Sigmoid colon (tissue), 4 donors: ENCODE data around the gene MT1A.

Experiments
- EP300 ChIP-seq, 4 donors: sonication (generic); formaldehyde crosslinking; IDR thresholded peaks; one replicate each; pipeline ENCODE4 v1.6.1; 2017; ENCODE audit warnings: antibody characterized with exemption in 4 of 4
- POLR2A ChIP-seq, 2 donors: fragments of 450-650 bp; IDR thresholded peaks; one replicate each; pipeline ENCODE4 v1.6.1; 2016; ENCODE audit warnings: antibody characterized with exemption in 2 of 2, mild to moderate bottlenecking in 2 of 2, moderate library complexity in 2 of 2
- TF ChIP-seq, protein P1 (sequence below), 4 experiments: fragments of 450-650 bp in 3 of 4; fragments of 200-600 bp in 1 of 4; IDR thresholded peaks; one replicate each; pipeline ENCODE4 v1.5.1; 2016 to 2019; ENCODE audit warnings: antibody characterized with exemption in 4 of 4, mild to moderate bottlenecking in 3 of 4, moderate library complexity in 2 of 4

DNA sequence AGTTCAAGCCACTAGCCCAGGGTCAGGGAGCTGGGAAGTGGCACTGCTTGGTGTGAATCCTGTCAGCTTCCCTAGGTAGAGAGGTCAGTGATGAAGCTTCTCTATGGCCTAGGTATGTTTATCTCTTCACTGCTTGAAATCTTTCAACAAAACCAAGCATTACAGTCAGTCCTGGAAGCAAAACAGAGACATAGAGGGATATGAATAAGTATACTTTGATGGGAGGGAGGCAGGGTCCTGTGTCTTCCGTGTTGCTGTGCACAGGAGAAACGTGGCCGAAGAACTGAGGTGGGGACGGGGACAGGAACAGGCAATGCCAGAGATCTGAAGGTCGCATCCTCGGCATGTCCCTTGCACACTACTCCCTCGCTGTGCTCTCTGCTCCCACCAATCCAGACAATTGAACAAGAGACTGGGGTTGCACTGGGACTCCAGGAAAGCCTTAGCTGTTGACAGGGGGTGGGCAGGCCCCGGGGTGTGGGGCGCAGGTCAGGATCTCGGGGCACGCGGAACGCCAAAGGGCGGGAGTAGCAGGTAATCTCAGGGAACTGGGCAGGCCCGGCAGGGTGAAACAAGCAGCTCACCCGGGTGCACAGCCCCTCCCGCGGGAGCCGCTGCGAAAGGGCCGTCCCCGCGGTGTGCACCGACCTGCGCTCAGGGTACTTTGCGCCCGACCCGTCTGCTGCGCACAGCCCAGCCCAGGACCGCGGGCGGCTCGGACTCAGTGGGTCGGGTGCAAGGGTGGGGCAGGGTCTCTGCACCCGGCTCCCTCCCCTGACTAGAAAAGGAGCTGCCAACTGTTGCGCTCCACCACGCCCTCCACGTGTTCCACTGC is 30.8 kb downstream of the MT1A start, which contains the start of gene MT1H:
- TF ChIP-seq, protein P1, sequence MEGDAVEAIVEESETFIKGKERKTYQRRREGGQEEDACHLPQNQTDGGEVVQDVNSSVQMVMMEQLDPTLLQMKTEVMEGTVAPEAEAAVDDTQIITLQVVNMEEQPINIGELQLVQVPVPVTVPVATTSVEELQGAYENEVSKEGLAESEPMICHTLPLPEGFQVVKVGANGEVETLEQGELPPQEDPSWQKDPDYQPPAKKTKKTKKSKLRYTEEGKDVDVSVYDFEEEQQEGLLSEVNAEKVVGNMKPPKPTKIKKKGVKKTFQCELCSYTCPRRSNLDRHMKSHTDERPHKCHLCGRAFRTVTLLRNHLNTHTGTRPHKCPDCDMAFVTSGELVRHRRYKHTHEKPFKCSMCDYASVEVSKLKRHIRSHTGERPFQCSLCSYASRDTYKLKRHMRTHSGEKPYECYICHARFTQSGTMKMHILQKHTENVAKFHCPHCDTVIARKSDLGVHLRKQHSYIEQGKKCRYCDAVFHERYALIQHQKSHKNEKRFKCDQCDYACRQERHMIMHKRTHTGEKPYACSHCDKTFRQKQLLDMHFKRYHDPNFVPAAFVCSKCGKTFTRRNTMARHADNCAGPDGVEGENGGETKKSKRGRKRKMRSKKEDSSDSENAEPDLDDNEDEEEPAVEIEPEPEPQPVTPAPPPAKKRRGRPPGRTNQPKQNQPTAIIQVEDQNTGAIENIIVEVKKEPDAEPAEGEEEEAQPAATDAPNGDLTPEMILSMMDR (IDR thresholded peaks at IDR 0.05): no peak
- TF ChIP-seq EP300 (IDR thresholded peaks at IDR 0.05) (no peak), POLR2A (IDR thresholded peaks at IDR 0.05) (no peak)
